HepG2 (cell line): ENCODE data around the gene DYNC1LI2. TPM values are rescaled to one million over a fixed set of nuclear protein-coding genes. Genes with fewer than 3 reads are reported as not detected.

Source experiments
- ARID3A ChIP-seq: IDR thresholded peaks from 2 replicates; pipeline ENCODE4 v1.6.1; 2012; ENCODE audit warnings: low read depth, low read length, improper control_type of control experiment
- ATM ChIP-seq: fragments of 450-650 bp; IDR thresholded peaks from 2 replicates; pipeline ENCODE4 v1.7.1; 2017; ENCODE audit warnings: mild to moderate bottlenecking, borderline replicate concordance
- CBFB ChIP-seq: sonication (generic); formaldehyde crosslinking; IDR thresholded peaks from 2 replicates; pipeline ENCODE4 v1.4.0; 2020; ENCODE audit warnings: missing genetic modification reagents
- CBX1 ChIP-seq: IDR thresholded peaks from one replicate; pipeline ENCODE4 v1.6.1; 2016; ENCODE audit warnings: antibody characterized with exemption, low read depth
- ETV6 ChIP-seq: sonication (generic); formaldehyde crosslinking; conservative IDR thresholded peaks from 2 replicates; pipeline ENCODE4 v1.4.0; 2020; ENCODE audit warnings: missing genetic modification reagents
- HIVEP1 ChIP-seq: sonication (generic); formaldehyde crosslinking; IDR thresholded peaks from 2 replicates; pipeline ENCODE4 v1.4.0; 2020; ENCODE audit warnings: mild to moderate bottlenecking, missing genetic modification reagents
- HMG20A ChIP-seq: IDR thresholded peaks from 2 replicates; pipeline ENCODE4 v1.6.1; 2016; ENCODE audit warnings: borderline replicate concordance
- HNF4G ChIP-seq, 2 experiments: sonication (generic) in 1 of 2; formaldehyde crosslinking in 1 of 2; IDR thresholded peaks; 2 replicates each; pipeline versions ENCODE4 v1.4.0 to v1.6.1; 2011 to 2020; ENCODE audit warnings: borderline replicate concordance in 2 of 2, low read depth in 2 of 2, mild to moderate bottlenecking in 2 of 2, low read length in 1 of 2, missing genetic modification reagents in 1 of 2, moderate library complexity in 1 of 2
- MTF1 ChIP-seq: sonication (generic); formaldehyde crosslinking; IDR thresholded peaks from 2 replicates; pipeline ENCODE4 v1.5.0; 2020; ENCODE audit warnings: missing genetic modification reagents
- PHF8 ChIP-seq: sonication (generic); formaldehyde crosslinking; IDR thresholded peaks from 2 replicates; pipeline ENCODE4 v1.5.0; 2020; ENCODE audit warnings: missing genetic modification reagents
- POLR2AphosphoS5 ChIP-seq: IDR thresholded peaks from 2 replicates; pipeline ENCODE4 v1.6.1; 2012; ENCODE audit warnings: low read depth, low read length
- RFXANK ChIP-seq: IDR thresholded peaks from 2 replicates; pipeline ENCODE4 v1.6.1; 2016
- RNF219 ChIP-seq: sonication (generic); formaldehyde crosslinking; IDR thresholded peaks from 2 replicates; pipeline ENCODE4 v1.5.0; 2020; ENCODE audit warnings: mild to moderate bottlenecking, missing genetic modification reagents
- SPEN ChIP-seq: sonication (generic); formaldehyde crosslinking; IDR thresholded peaks from 2 replicates; pipeline ENCODE4 v1.5.1; 2020; ENCODE audit warnings: low read depth, mild to moderate bottlenecking, missing genetic modification reagents
- TBL1XR1 ChIP-seq: fragments of 150-350 bp; IDR thresholded peaks from 2 replicates; pipeline ENCODE4 v1.6.1; 2014; ENCODE audit warnings: borderline replicate concordance, low read length; ENCODE audit not compliant: partially characterized antibody
- ZBTB14 ChIP-seq: sonication (generic); formaldehyde crosslinking; IDR thresholded peaks from 2 replicates; pipeline ENCODE4 v1.4.0; 2020; ENCODE audit warnings: missing genetic modification reagents
- ZNF121 ChIP-seq: sonication (generic); formaldehyde crosslinking; IDR thresholded peaks from 2 replicates; pipeline ENCODE4 v1.5.0; 2020; ENCODE audit warnings: mild to moderate bottlenecking, missing genetic modification reagents
- ZNF234 ChIP-seq: sonication (generic); formaldehyde crosslinking; conservative IDR thresholded peaks from 2 replicates; pipeline ENCODE4 v1.5.1; 2020; ENCODE audit warnings: mild to moderate bottlenecking, missing genetic modification reagents
- ZNF550 ChIP-seq: sonication (generic); formaldehyde crosslinking; IDR thresholded peaks from 2 replicates; pipeline ENCODE4 v1.4.0; 2020; ENCODE audit warnings: mild to moderate bottlenecking, missing genetic modification reagents, borderline replicate concordance
- ZNF589 ChIP-seq: sonication (generic); formaldehyde crosslinking; conservative IDR thresholded peaks from 2 replicates; pipeline ENCODE4 v1.8.0; 2022; ENCODE audit warnings: mild to moderate bottlenecking, moderate library complexity, missing genetic modification reagents
- ZSCAN22 ChIP-seq: sonication (generic); formaldehyde crosslinking; IDR thresholded peaks from 2 replicates; pipeline ENCODE4 v1.4.0; 2020; ENCODE audit warnings: mild to moderate bottlenecking, missing genetic modification reagents
- ZSCAN25 ChIP-seq: sonication (generic); formaldehyde crosslinking; IDR thresholded peaks from 2 replicates; pipeline ENCODE4 v1.8.0; 2022; ENCODE audit warnings: mild to moderate bottlenecking, missing genetic modification reagents
- ZSCAN31 ChIP-seq: sonication (generic); formaldehyde crosslinking; IDR thresholded peaks from 2 replicates; pipeline ENCODE4 v1.5.0; 2020; ENCODE audit warnings: low read depth, mild to moderate bottlenecking, missing genetic modification reagents
- polyA plus RNA-seq, 8 experiments: library from polyadenylated mRNA; depleted of rRNA in 3 of 8; stranded (reverse) in 7 of 8; unstranded in 1 of 8; fragments of >200 nt; fragmentation: Illumina TruSeq in 4 of 8; extraction: Trizol in 4 of 8; gene quantifications; 2 replicates each; pipeline versions ENCODE4 v1.2.1 to v1.2.3, GENCODE V29; 2011 to 2016; ENCODE audit warnings: low read depth in 4 of 8, missing spikeins in 1 of 8, mixed read lengths in 1 of 8; ENCODE audit not compliant: insufficient read depth in 1 of 8
- total RNA-seq, 5 experiments: library from RNA; depleted of rRNA; stranded (reverse); fragments of >200 nt; fragmentation: Illumina TruSeq; extraction: Trizol; gene quantifications; 2 replicates each; pipeline ENCODE4 v1.2.3, GENCODE V29; 2016; ENCODE audit warnings: low read depth in 1 of 5
- TF ChIP-seq, protein P1 (sequence below): sonication (generic); formaldehyde crosslinking; conservative IDR thresholded peaks from 2 replicates; pipeline ENCODE4 v1.8.0; 2022; ENCODE audit warnings: missing genetic modification reagents

The DYNC1LI2 gene
- total and polyA plus RNA-seq, 2 of the 13 experiments (the other 11 are each of a cell fraction or from before 2014, with no cell fraction given) = 65.5 to 135 TPM

DNA sequence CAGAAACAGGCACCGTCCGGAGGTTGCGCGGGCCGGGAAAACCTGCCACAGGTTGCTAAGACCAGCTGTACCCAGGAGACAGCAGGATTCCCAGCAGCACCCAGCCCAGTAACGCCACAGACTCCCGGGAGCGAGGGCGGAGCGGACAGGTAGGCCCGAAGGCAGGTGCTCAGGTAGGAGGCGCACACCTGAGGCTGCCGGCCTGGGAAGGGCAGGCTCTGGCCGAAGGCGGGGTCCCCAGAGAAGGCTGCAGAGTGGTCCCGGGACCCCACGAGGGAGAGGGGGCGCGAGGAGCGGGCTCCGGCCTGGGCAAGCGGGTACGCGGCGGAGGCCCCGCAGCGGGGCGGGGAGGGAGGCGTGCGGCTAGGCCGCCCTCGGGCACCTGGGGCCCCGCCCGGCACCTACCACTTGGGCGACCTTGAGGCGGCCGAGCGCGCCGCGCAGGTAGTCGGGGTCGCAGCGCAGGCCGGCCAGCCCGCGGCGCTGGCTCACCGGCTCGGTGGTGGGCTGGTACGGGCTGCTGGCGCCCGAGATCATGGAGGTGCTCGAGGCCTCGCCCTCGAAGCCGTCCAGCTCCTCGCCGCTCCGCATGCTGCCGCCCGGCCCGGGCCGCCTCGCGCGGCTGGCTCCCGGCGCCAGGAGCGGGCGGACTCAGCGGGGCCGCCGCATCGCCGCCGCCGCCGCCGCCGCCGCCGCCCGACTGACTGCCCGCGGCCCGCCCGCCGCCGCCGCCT is 55.3 kb downstream of the DYNC1LI2 start (continued):
- TF ChIP-seq, protein P1, sequence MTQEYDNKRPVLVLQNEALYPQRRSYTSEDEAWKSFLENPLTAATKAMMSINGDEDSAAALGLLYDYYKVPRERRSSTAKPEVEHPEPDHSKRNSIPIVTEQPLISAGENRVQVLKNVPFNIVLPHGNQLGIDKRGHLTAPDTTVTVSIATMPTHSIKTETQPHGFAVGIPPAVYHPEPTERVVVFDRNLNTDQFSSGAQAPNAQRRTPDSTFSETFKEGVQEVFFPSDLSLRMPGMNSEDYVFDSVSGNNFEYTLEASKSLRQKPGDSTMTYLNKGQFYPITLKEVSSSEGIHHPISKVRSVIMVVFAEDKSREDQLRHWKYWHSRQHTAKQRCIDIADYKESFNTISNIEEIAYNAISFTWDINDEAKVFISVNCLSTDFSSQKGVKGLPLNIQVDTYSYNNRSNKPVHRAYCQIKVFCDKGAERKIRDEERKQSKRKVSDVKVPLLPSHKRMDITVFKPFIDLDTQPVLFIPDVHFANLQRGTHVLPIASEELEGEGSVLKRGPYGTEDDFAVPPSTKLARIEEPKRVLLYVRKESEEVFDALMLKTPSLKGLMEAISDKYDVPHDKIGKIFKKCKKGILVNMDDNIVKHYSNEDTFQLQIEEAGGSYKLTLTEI (CRISPR knock-in tag) = no peak
- TF ChIP-seq ZNF589 (CRISPR knock-in tag) (0 out of 2 replicates have a peak, but pooled peaks have one; percentile 62), ZSCAN22 (CRISPR knock-in tag) (no peak), ZNF234 (CRISPR knock-in tag) (no peak), POLR2AphosphoS5 (no peak), ZSCAN25 (CRISPR knock-in tag) (no peak), RFXANK (no peak), HIVEP1 (CRISPR knock-in tag) (no peak), ARID3A (no peak), SPEN (CRISPR knock-in tag) (no peak; the same call in 1 of the 2 replicates), ZNF550 (no peak), CBX1 (no peak), CBFB (CRISPR knock-in tag) (no peak), TBL1XR1 (no peak), ATM (no peak), ZBTB14 (CRISPR knock-in tag) (no peak), RNF219 (CRISPR knock-in tag) (no peak), ETV6 (CRISPR knock-in tag) (no peak), PHF8 (peak; percentile 67; the same call in 1 of the 2 replicates), MTF1 (no peak; the same call in 1 of the 2 replicates), ZNF121 (CRISPR knock-in tag) (no peak), ZSCAN31 (CRISPR knock-in tag) (peak; percentile 59; the same call in 1 of the 2 replicates), HMG20A (CRISPR knock-in tag) (no peak), HNF4G (IDR thresholded peaks at IDR 0.05; ENCODE audit: borderline replicate concordance, low read depth, low read length) (no peak), HNF4G (CRISPR knock-in tag; IDR thresholded peaks at IDR 0.05; ENCODE audit: borderline replicate concordance, low read depth) (no peak)
